PC-9 (cell line): ENCODE measurements around the gene MAPRE3. TPM values are rescaled to one million over a fixed set of nuclear protein-coding genes. Genes with fewer than 3 reads are reported as not detected.

Experiments
- BruUV-seq: library from RNA; stranded (reverse); fragments of 400-500 nt; replicated peaks from 2 replicates; lab custom pipeline; 2021; lab: Mats Ljungman, UMichigan
- CTCF ChIA-PET: fragments of 300-600 bp; sonication (Branson Sonifier 250); formaldehyde crosslinking; loops from one replicate; lab custom pipeline; 2022; ENCODE audit warnings: antibody characterized with exemption; lab: Charles Lee
- POLR2A ChIA-PET: fragments of 300-600 bp; sonication (Branson Sonifier 250); formaldehyde crosslinking; loops from one replicate; lab custom pipeline; 2022; ENCODE audit warnings: antibody characterized with exemption; ENCODE audit not compliant: unreplicated experiment; lab: Charles Lee
- DNase-seq, 2 experiments: peaks; one replicate each; pipeline versions ENCODE4 v3.0.0 to v3.0.0-alpha.2; 2015 to 2022; ENCODE audit warnings: mixed read lengths in 1 of 2
- H2AFZ ChIP-seq: fragments of 200-600 bp; sonication (generic); 2 replicates; pipeline ENCODE4 v1.8.1; 2017; ENCODE audit warnings: antibody characterized with exemption
- H3F3A ChIP-seq: fragments of 200-600 bp; sonication (generic); 2 replicates; pipeline ENCODE4 v1.8.1; 2017; ENCODE audit warnings: antibody characterized with exemption, mild to moderate bottlenecking, low read depth; ENCODE audit not compliant: insufficient read depth
- H3K27ac ChIP-seq: fragments of 200-600 bp; sonication (generic); 2 replicates; pipeline ENCODE4 v1.6.1; 2016; ENCODE audit warnings: mixed run types
- H3K27me3 ChIP-seq: fragments of 200-600 bp; sonication (generic); 2 replicates; pipeline ENCODE4 v1.6.1; 2016; ENCODE audit warnings: low read depth, mixed run types; ENCODE audit not compliant: insufficient read depth
- H3K36me3 ChIP-seq: fragments of 200-600 bp; sonication (generic); 2 replicates; pipeline ENCODE4 v1.6.1; 2016; ENCODE audit warnings: low read depth, mixed run types
- H3K4me1 ChIP-seq: fragments of 200-600 bp; sonication (generic); replicated peaks from 2 replicates; pipeline ENCODE4 v1.6.1; 2016; ENCODE audit warnings: mixed run types; ENCODE audit not compliant: insufficient read depth
- H3K4me2 ChIP-seq: fragments of 200-600 bp; sonication (generic); 2 replicates; pipeline ENCODE4 v1.6.1; 2017; ENCODE audit warnings: mixed run types
- H3K4me3 ChIP-seq: fragments of 200-600 bp; sonication (generic); 2 replicates; pipeline ENCODE4 v1.6.1; 2016; ENCODE audit warnings: mixed run types
- H3K79me2 ChIP-seq: fragments of 200-600 bp; sonication (generic); 2 replicates; pipeline ENCODE4 v1.6.1; 2017; ENCODE audit warnings: low read depth, mixed run types
- H3K9me2 ChIP-seq: fragments of 200-600 bp; sonication (generic); 2 replicates; pipeline ENCODE4 v1.8.1; 2017; ENCODE audit warnings: mild to moderate bottlenecking; ENCODE audit not compliant: insufficient read depth
- H3K9me3 ChIP-seq: fragments of 200-600 bp; sonication (generic); 2 replicates; pipeline ENCODE4 v1.8.1; 2016; ENCODE audit warnings: low read depth; ENCODE audit not compliant: insufficient read depth
- H4K20me1 ChIP-seq: fragments of 200-600 bp; sonication (generic); 2 replicates; pipeline ENCODE4 v1.8.1; 2017; ENCODE audit not compliant: insufficient read depth
- CTCF ChIP-seq: fragments of 200-600 bp; sonication (generic); conservative IDR thresholded peaks from 2 replicates; pipeline ENCODE4 v1.6.1; 2017; ENCODE audit warnings: mixed run types, antibody characterized with exemption, mild to moderate bottlenecking, moderate library complexity
- EZH2 ChIP-seq: fragments of 200-600 bp; sonication (generic); IDR thresholded peaks from 2 replicates; pipeline ENCODE4 v1.8.0; 2017; ENCODE audit warnings: antibody characterized with exemption, low read depth
- intact Hi-C: fragments of 100-400 bp; cut with micrococcal nuclease; formaldehyde crosslinking; loops from one replicate; pipeline ENCODE4 v1.10.0; 2022; ENCODE audit not compliant: unreplicated experiment
- total RNA-seq: library from RNA; stranded (reverse); gene quantifications from 2 replicates; pipeline ENCODE4 v1.2.3, GENCODE V29; 2021

Gene MAPRE3
- total RNA-seq, 1 experiment from 2014 or later, result 25.2 TPM

GRCh38 chr2:27025281-27025800 lies 54.9 kb downstream of the MAPRE3 start:
- intact Hi-C loops, result no loop called here
- Histone ChIP-seq H3K27me3 (no peaks in the 10 kb centered on the region), H3K4me3 (no peak overlapping the region), H3K36me3 (0 out of 2 replicates have a peak, but pooled peaks cover 5% of the 10 kb centered on the region), H3F3A (peaks cover 31% of the 10 kb centered on the region), H4K20me1 (no peaks in the 10 kb centered on the region), H3K4me2 (no peak overlapping the region), H3K27ac (no peak overlapping the region), H3K4me1 (peaks cover 25% of the 10 kb centered on the region), H3K9me3 (no peaks in the 10 kb centered on the region), H2AFZ (no peak overlapping the region), H3K9me2 (no peaks in the 10 kb centered on the region), H3K79me2 (no peaks in the 10 kb centered on the region)
- no TSS peak for BruUV-seq
- CTCF ChIA-PET, result no interaction called here
- TF ChIP-seq CTCF (no peak), EZH2 (no peak)
- no peak for DNase-seq
- POLR2A ChIA-PET, result no interaction called here

- intact Hi-C loops, result no loop called here
- Histone ChIP-seq H3K27ac (no peak overlapping the region), H2AFZ (no peak overlapping the region), H3K27me3 (no peaks in the 10 kb centered on the region), H3F3A (peaks cover 23% of the 10 kb centered on the region), H3K9me2 (no peaks in the 10 kb centered on the region), H4K20me1 (no peaks in the 10 kb centered on the region), H3K79me2 (no peaks in the 10 kb centered on the region), H3K4me1 (peaks cover 16% of the 10 kb centered on the region), H3K4me3 (no peak overlapping the region), H3K4me2 (no peak overlapping the region), H3K36me3 (0 out of 2 replicates have a peak, but pooled peaks cover 5% of the 10 kb centered on the region), H3K9me3 (no peaks in the 10 kb centered on the region)
- no peak for TF ChIP-seq EZH2
- TF ChIP-seq CTCF, result no peak
- POLR2A ChIA-PET, result no interaction called here
- CTCF ChIA-PET, result no interaction called here
- DNase-seq, result no peak
- no TSS peak for BruUV-seq
These were observed 55.7 kb downstream of the MAPRE3 start for GRCh38 chr2:27025861-27026851.

- peaks cover 12% of the 10 kb centered on the region for H3F3A ChIP-seq
- POLR2A ChIA-PET, result no interaction called here
- TF ChIP-seq CTCF (no peak), EZH2 (no peak)
These were observed 56.8 kb downstream of the MAPRE3 start for GRCh38 chr2:27027211-27027651.

More at GRCh38 chr2:27027211-27027651, 56.8 kb downstream of the MAPRE3 start:
- Histone ChIP-seq H3K4me3 (no peak overlapping the region), H4K20me1 (no peaks in the 10 kb centered on the region), H3K4me2 (no peak overlapping the region), H3K4me1 (peaks cover 15% of the 10 kb centered on the region), H3K27me3 (no peaks in the 10 kb centered on the region), H3K36me3 (0 out of 2 replicates have a peak, but pooled peaks cover 5% of the 10 kb centered on the region), H3K27ac (no peak overlapping the region), H2AFZ (no peak overlapping the region), H3K79me2 (peaks cover 7% of the 10 kb centered on the region), H3K9me2 (no peaks in the 10 kb centered on the region), H3K9me3 (no peaks in the 10 kb centered on the region)
- no TSS peak for BruUV-seq
- intact Hi-C loops, result no loop called here
- CTCF ChIA-PET, result no interaction called here
- DNase-seq, result no peak
